SK-N-SH treated with all-trans-retinoic acid at 6 μM for 48 hours (cell line): ENCODE measurements around the gene GPR156.

ENCODE experiments used
- ATAC-seq: fragments of 200-7000 bp; cut with Tn5 transposase; 3 replicates; pipeline ENCODE4 v1.9.1; 2020; ENCODE audit warnings: mild to moderate bottlenecking, moderate library complexity
- ARNTL ChIP-seq: fragments of 450-650 bp; formaldehyde crosslinking; IDR thresholded peaks from 2 replicates; pipeline ENCODE4 v1.5.0; 2020; ENCODE audit warnings: low read depth, mild to moderate bottlenecking, moderate library complexity, borderline replicate concordance
- CREB5 ChIP-seq: fragments of 250-450 bp; sonication (Bioruptor Pico); IDR thresholded peaks from 2 replicates; pipeline ENCODE4 v1.5.1; 2020; ENCODE audit warnings: low read depth, mild to moderate bottlenecking, moderate library complexity
- CSDC2 ChIP-seq: fragments of 250-450 bp; sonication (Bioruptor Pico); IDR thresholded peaks from 2 replicates; pipeline ENCODE4 v1.5.0; 2020; ENCODE audit warnings: mild to moderate bottlenecking, moderate library complexity
- CSRNP3 ChIP-seq: fragments of 250-450 bp; sonication (Bioruptor Pico); IDR thresholded peaks from 2 replicates; pipeline ENCODE4 v1.5.1; 2021; ENCODE audit warnings: mild to moderate bottlenecking, moderate library complexity
- ESRRG ChIP-seq: fragments of 250-450 bp; sonication (Bioruptor Pico); IDR thresholded peaks from 2 replicates; pipeline ENCODE4 v1.6.1; 2021; ENCODE audit warnings: mild to moderate bottlenecking
- OSR1 ChIP-seq: fragments of 250-450 bp; sonication (Bioruptor Pico); IDR thresholded peaks from 2 replicates; pipeline ENCODE4 v1.8.0; 2022; ENCODE audit warnings: moderate library complexity, mild to moderate bottlenecking, inconsistent platforms
- PATZ1 ChIP-seq: fragments of 250-450 bp; sonication (Bioruptor Pico); IDR thresholded peaks from 2 replicates; pipeline ENCODE4 v1.8.0; 2020; ENCODE audit warnings: mild to moderate bottlenecking, moderate library complexity, borderline replicate concordance
- POU6F1 ChIP-seq: fragments of 250-450 bp; sonication (Bioruptor Pico); IDR thresholded peaks from 2 replicates; pipeline ENCODE4 v1.8.0; 2021; ENCODE audit warnings: low read depth, mild to moderate bottlenecking, moderate library complexity, borderline replicate concordance
- PPARA ChIP-seq: fragments of 250-450 bp; sonication (Bioruptor Pico); IDR thresholded peaks from 2 replicates; pipeline ENCODE4 v1.5.0; 2020; ENCODE audit warnings: mild to moderate bottlenecking, borderline replicate concordance
- RARB ChIP-seq: fragments of 250-450 bp; sonication (Bioruptor Pico); IDR thresholded peaks from 2 replicates; pipeline ENCODE4 v1.8.0; 2021; ENCODE audit warnings: mild to moderate bottlenecking, moderate library complexity
- SNAI2 ChIP-seq: fragments of 250-450 bp; sonication (Bioruptor Pico); IDR thresholded peaks from 2 replicates; pipeline ENCODE4 v1.5.0; 2020; ENCODE audit warnings: mild to moderate bottlenecking, moderate library complexity
- TCF4 ChIP-seq: fragments of 250-450 bp; sonication (Bioruptor Pico); IDR thresholded peaks from 2 replicates; pipeline ENCODE4 v1.8.0; 2021; ENCODE audit warnings: mild to moderate bottlenecking, moderate library complexity, borderline replicate concordance
- TOX ChIP-seq: fragments of 250-450 bp; sonication (Bioruptor Pico); IDR thresholded peaks from 2 replicates; pipeline ENCODE4 v1.8.0; 2021; ENCODE audit warnings: mild to moderate bottlenecking, moderate library complexity, borderline replicate concordance
- TSHZ2 ChIP-seq: fragments of 250-450 bp; sonication (Bioruptor Pico); IDR thresholded peaks from 2 replicates; pipeline ENCODE4 v1.5.0; 2020; ENCODE audit warnings: mild to moderate bottlenecking, moderate library complexity
- ZC3H10 ChIP-seq: fragments of 250-450 bp; sonication (Bioruptor Pico); IDR thresholded peaks from 2 replicates; pipeline ENCODE4 v1.5.1; 2021; ENCODE audit warnings: mild to moderate bottlenecking, moderate library complexity
- ZFP3 ChIP-seq: fragments of 250-450 bp; sonication (Bioruptor Pico); IDR thresholded peaks from 2 replicates; pipeline ENCODE4 v1.5.0; 2020; ENCODE audit warnings: mild to moderate bottlenecking, moderate library complexity
- ZNF565 ChIP-seq: fragments of 450-650 bp; formaldehyde crosslinking; conservative IDR thresholded peaks from 2 replicates; pipeline ENCODE4 v1.5.0; 2020; ENCODE audit warnings: low read depth, mild to moderate bottlenecking, moderate library complexity
- ZNF70 ChIP-seq: fragments of 450-650 bp; formaldehyde crosslinking; IDR thresholded peaks from 2 replicates; pipeline ENCODE4 v1.5.0; 2020; ENCODE audit warnings: mild to moderate bottlenecking, moderate library complexity

Gene GPR156

GRCh38 chr3:120173056-120173675 is 111.9 kb downstream of the GPR156 start:
- ATAC-seq = no peak
- TF ChIP-seq ZNF565 (CRISPR knock-in tag) (no peak), ZFP3 (no peak), TOX (no peak), RARB (CRISPR knock-in tag) (no peak), ESRRG (CRISPR knock-in tag) (no peak), PATZ1 (CRISPR knock-in tag) (no peak), PPARA (CRISPR knock-in tag) (no peak)

GRCh38 chr3:120172070-120172469 is 113.0 kb downstream of the GPR156 start:
- no peak for ATAC-seq
- TF ChIP-seq POU6F1 (CRISPR knock-in tag) = no peak
- no peak for TF ChIP-seq CREB5 (CRISPR knock-in tag)
- no peak for TF ChIP-seq CSDC2 (CRISPR knock-in tag)
- no peak for TF ChIP-seq TCF4 (CRISPR knock-in tag)
- no peak for TF ChIP-seq OSR1
- TF ChIP-seq ZNF70 (CRISPR knock-in tag) = no peak
- no peak for TF ChIP-seq CSRNP3

GRCh38 chr3:120171134-120171873 is 113.7 kb downstream of the GPR156 start:
- TF ChIP-seq PATZ1 (CRISPR knock-in tag) (no peak), OSR1 (no peak), TSHZ2 (CRISPR knock-in tag) (no peak), POU6F1 (CRISPR knock-in tag) (no peak), ARNTL (CRISPR knock-in tag) (no peak), SNAI2 (CRISPR knock-in tag) (no peak), ZNF565 (CRISPR knock-in tag) (no peak), ZNF70 (CRISPR knock-in tag) (no peak), ZC3H10 (CRISPR knock-in tag) (no peak), ZFP3 (no peak)
- TF ChIP-seq, all 23 proteins: peak for 0

More at GRCh38 chr3:120171134-120171873, 113.7 kb downstream of the GPR156 start:
- ATAC-seq = no peak
